Chondrocyte (in vitro differentiated cells): ENCODE data around the gene ZCWPW1. TPM values are rescaled to one million over a fixed set of nuclear protein-coding genes. Genes with fewer than 3 reads are reported as not detected.

Experiments
- DNase-seq: peaks from one replicate; pipeline ENCODE4 v3.0.0; 2021; ENCODE audit warnings: mixed read lengths, low spot score
- H3K27ac Mint-ChIP-seq: one replicate; pipeline ENCODE4 v1.8.0; 2021; ENCODE audit warnings: mild to moderate bottlenecking, moderate library complexity, mixed read lengths; ENCODE audit not compliant: unreplicated experiment
- H3K27me3 Mint-ChIP-seq: 2 replicates; pipeline ENCODE4 v1.8.0; 2021; ENCODE audit warnings: low read depth, mixed read lengths
- H3K36me3 Mint-ChIP-seq: 2 replicates; pipeline ENCODE4 v1.8.0; 2021; ENCODE audit warnings: low read depth, mixed read lengths
- H3K4me1 Mint-ChIP-seq: 2 replicates; pipeline ENCODE4 v1.8.0; 2021; ENCODE audit warnings: low read depth, mild to moderate bottlenecking, mixed read lengths
- H3K4me3 Mint-ChIP-seq: one replicate; pipeline ENCODE4 v1.8.0; 2021; ENCODE audit warnings: mild to moderate bottlenecking, moderate library complexity, mixed read lengths; ENCODE audit not compliant: unreplicated experiment
- H3K9me3 Mint-ChIP-seq: 2 replicates; pipeline ENCODE4 v1.8.0; 2021; ENCODE audit warnings: low read depth, mixed read lengths
- total RNA-seq: library from RNA; stranded (reverse); gene quantifications from 3 replicates; pipeline ENCODE4 v1.2.1, GENCODE V29; 2021
- TF ChIP-seq, protein P1 (sequence below): fragments of 200-600 bp; sonication (generic); IDR thresholded peaks from 2 replicates; pipeline ENCODE4 v1.5.0; 2021; ENCODE audit warnings: antibody characterized with exemption, mild to moderate bottlenecking, moderate library complexity

Gene ZCWPW1
- total RNA-seq, 1 donor from 2014 or later, result 3.8 TPM

DNA sequence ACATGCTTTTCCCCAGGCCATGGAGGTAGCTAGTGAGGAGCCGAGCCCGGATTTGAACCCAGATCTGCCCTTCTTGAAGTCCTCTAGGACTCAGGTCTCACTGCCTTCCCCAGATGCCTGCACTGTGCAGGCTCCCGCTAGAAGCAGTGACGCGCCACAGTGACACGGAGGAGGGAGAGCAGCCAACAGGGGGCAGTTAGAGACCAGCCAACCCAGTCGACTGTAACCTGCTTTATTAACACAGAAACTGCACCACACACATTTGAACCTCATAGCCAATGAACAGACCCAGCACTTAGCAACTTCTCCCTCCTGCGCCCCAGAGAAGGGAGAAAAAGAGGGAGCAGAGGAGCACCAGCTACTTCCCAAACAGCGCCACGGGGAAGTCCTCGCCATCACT lies 27.8 kb downstream of the ZCWPW1 start:
- Mint-ChIP-seq H3K4me3 (no peak overlapping the region), H3K9me3 (no peaks in the 10 kb centered on the region), H3K4me1 (no peaks in the 10 kb centered on the region), H3K27ac (no peak overlapping the region), H3K27me3 (peaks cover 34% of the 10 kb centered on the region), H3K36me3 (no peaks in the 10 kb centered on the region)
- DNase-seq, result no peak
- TF ChIP-seq, protein P1, sequence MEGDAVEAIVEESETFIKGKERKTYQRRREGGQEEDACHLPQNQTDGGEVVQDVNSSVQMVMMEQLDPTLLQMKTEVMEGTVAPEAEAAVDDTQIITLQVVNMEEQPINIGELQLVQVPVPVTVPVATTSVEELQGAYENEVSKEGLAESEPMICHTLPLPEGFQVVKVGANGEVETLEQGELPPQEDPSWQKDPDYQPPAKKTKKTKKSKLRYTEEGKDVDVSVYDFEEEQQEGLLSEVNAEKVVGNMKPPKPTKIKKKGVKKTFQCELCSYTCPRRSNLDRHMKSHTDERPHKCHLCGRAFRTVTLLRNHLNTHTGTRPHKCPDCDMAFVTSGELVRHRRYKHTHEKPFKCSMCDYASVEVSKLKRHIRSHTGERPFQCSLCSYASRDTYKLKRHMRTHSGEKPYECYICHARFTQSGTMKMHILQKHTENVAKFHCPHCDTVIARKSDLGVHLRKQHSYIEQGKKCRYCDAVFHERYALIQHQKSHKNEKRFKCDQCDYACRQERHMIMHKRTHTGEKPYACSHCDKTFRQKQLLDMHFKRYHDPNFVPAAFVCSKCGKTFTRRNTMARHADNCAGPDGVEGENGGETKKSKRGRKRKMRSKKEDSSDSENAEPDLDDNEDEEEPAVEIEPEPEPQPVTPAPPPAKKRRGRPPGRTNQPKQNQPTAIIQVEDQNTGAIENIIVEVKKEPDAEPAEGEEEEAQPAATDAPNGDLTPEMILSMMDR, result peak; percentile 33

DNA sequence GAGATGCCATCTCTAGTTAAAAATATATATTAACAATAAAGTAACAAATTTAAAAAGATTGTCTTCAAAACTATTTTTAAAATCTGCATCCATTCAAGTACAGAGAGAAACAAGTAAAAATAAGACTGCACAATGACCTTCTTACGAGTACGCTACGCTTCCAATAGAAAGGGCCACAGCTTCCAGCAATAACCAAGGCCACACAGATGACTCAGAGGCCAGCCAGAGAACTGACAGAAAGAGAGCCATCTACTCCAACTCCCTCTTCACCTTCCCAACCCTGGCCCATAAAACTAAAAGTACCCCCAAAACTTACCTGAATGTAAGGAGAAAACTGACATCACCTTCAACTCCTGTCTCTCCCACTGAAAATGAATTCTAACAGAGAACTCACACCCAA lies 28.5 kb downstream of the ZCWPW1 start:
- Mint-ChIP-seq H3K27me3 (peaks cover 35% of the 10 kb centered on the region), H3K9me3 (no peaks in the 10 kb centered on the region), H3K36me3 (no peaks in the 10 kb centered on the region), H3K27ac (no peak overlapping the region), H3K4me1 (no peaks in the 10 kb centered on the region), H3K4me3 (no peak overlapping the region)
- no peak for DNase-seq
- TF ChIP-seq, protein P1, result no peak

DNA sequence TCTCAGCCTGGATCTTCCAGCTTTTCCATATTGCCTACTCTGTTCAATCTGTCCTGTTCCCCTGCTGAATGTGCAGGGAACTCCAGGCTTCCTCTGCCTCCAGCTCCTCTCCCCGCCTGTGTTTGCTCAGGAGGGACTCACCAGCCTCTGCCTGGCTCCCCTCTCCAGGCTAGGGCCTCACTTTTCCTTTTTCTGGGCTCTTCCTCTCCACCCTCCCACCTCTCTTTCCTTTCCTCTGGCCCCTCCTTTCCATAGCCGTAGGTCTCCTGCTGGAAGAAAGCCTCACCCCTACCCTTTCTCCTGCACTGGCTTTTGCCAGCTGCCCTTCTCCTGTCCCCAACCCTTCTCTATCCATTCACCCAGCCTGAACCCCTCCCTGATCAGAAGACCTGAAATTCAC lies 30.3 kb downstream of the ZCWPW1 start:
- no peak overlapping the region for H3K27ac Mint-ChIP-seq
- TF ChIP-seq, protein P1, result no peak
- DNase-seq, result no peak
- H3K4me3 Mint-ChIP-seq, result no peak overlapping the region
- H3K27me3 Mint-ChIP-seq, result peaks cover 44% of the 10 kb centered on the region
- H3K9me3 Mint-ChIP-seq, result no peaks in the 10 kb centered on the region
- no peaks in the 10 kb centered on the region for H3K36me3 Mint-ChIP-seq
- H3K4me1 Mint-ChIP-seq, result no peaks in the 10 kb centered on the region

DNA sequence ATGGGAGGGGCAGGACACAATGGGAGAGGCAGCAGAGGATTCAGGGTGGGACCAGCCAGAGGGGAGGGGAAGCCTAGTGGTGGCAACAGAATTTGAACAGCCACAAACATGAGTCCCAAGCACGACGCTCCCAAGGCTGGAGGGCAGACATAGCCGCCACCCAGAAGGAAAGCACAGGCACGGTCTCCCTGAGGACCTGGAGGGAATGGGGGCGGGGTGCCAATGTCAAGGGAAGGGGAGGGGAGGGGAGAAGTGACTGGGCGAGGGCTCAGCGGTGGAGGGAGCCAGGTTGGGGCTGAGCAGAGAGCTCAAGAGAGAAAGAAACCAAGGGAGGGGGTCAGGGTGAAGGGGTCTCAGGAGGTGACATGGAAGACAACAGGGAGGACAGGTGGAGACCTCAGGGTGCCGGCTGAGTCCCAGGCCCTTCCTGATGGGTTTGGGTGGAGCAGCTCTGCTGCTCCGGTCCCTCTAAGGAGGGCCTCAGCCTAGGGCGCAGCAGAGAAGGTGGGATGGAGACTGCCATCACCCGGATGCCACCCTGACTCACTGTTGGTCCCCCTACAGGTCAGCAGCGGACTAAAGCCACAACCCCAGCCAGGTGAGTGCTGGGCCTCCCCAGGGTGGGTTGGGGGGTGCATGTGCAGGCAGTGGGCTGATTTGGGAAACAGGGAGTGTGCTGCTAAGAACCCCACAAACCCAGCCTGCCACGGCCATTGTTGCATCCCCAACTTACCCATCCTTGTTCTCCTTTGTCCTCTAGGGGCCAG lies 31.0 kb downstream of the ZCWPW1 start:
- no peaks in the 10 kb centered on the region for H3K9me3 Mint-ChIP-seq
- H3K4me3 Mint-ChIP-seq, result no peak overlapping the region
- no peaks in the 10 kb centered on the region for H3K4me1 Mint-ChIP-seq
- H3K36me3 Mint-ChIP-seq, result no peaks in the 10 kb centered on the region
- DNase-seq, result no peak
- H3K27ac Mint-ChIP-seq, result peak overlapping the region; percentile 18
- H3K27me3 Mint-ChIP-seq, result peaks cover 44% of the 10 kb centered on the region
- TF ChIP-seq, protein P1, result no peak

DNA sequence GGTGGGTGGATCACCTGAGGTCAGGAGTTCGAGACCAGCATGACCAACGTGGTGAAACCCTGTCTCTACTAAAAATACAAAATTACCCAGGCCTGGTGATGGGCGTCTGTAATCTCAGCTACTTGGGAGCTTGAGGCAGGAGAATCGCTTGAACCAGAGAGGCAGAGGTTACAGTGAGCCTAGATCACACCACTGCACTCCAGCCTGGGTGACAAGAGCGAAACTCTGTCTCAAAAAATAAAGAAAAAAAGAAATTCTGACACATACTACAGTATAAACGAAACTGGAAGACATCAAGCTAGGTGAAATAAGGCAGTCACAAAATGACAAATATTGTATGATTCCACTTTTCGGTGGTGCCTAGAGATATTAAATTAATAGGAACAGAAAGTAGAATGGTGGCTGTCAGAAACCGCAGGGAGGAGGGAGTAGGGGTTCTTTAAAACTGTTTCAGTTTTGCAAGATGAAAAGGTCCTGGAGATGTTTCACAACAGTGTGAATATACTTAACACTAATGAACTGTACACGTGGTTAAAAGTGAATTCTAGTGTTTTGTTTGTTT lies 32.0 kb downstream of the ZCWPW1 start:
- TF ChIP-seq, protein P1, result no peak
- H3K27ac Mint-ChIP-seq, result no peak overlapping the region
- no peak for DNase-seq
- no peaks in the 10 kb centered on the region for H3K9me3 Mint-ChIP-seq
- peaks cover 50% of the 10 kb centered on the region for H3K27me3 Mint-ChIP-seq
- H3K4me3 Mint-ChIP-seq, result no peak overlapping the region
- no peaks in the 10 kb centered on the region for H3K36me3 Mint-ChIP-seq
- no peaks in the 10 kb centered on the region for H3K4me1 Mint-ChIP-seq
